Heart right ventricle (tissue), 16 donors: Measurements from ENCODE around the gene MAD1L1. TPM values are rescaled to one million over a fixed set of nuclear protein-coding genes. Genes with fewer than 3 reads are reported as not detected.

ENCODE experiments used
- ATAC-seq, 8 donors: fragments of 200-7000 bp; cut with Tn5 transposase; one replicate each; pipeline ENCODE4 v1.9.1; 2020; ENCODE audit warnings: mild to moderate bottlenecking in 8 of 8, moderate library complexity in 8 of 8, moderate number of reproducible peaks in 1 of 8
- DNase-seq, 2 donors: peaks; one replicate each; pipeline ENCODE4 v3.0.0-alpha.2; 2020
- H3K27ac ChIP-seq, 10 donors: fragments of 200-600 bp; sonication (generic) in 2 of 10; one replicate each; pipeline versions ENCODE4 v1.5.0 to v1.8.0; 2020 to 2022; ENCODE audit warnings: mild to moderate bottlenecking in 3 of 10
- H3K27me3 ChIP-seq, 7 donors: fragments of 200-600 bp; one replicate each; pipeline ENCODE4 v1.8.0; 2021 to 2022; ENCODE audit warnings: mild to moderate bottlenecking in 2 of 7
- H3K36me3 ChIP-seq, 9 donors: fragments of 200-600 bp; sonication (generic) in 1 of 9; one replicate each; pipeline versions ENCODE4 v1.5.0 to v1.8.0; 2020 to 2022; ENCODE audit warnings: mild to moderate bottlenecking in 2 of 9
- H3K4me1 ChIP-seq, 9 donors: fragments of 200-600 bp; sonication (generic) in 1 of 9; one replicate each; pipeline versions ENCODE4 v1.5.0 to v1.8.0; 2020 to 2022; ENCODE audit warnings: mild to moderate bottlenecking in 4 of 9
- H3K4me3 ChIP-seq, 10 donors: fragments of 200-600 bp; sonication (generic) in 2 of 10; one replicate each; pipeline versions ENCODE4 v1.5.0 to v1.8.0; 2020 to 2022; ENCODE audit warnings: mild to moderate bottlenecking in 7 of 10, moderate library complexity in 2 of 10
- H3K9me3 ChIP-seq, 11 donors: fragments of 200-600 bp in 10 of 11; sonication (generic) in 2 of 11; one replicate each; pipeline versions ENCODE4 v1.5.0 to v1.8.0; 2013 to 2022; ENCODE audit warnings: mild to moderate bottlenecking in 2 of 11, control low read depth in 1 of 11, moderate library complexity in 1 of 11
- CTCF ChIP-seq, 9 donors: fragments of 200-600 bp; sonication (generic) in 2 of 9; IDR thresholded peaks; one replicate each; pipeline versions ENCODE4 v1.5.0 to v1.8.0; 2021 to 2022; ENCODE audit warnings: antibody characterized with exemption in 9 of 9, mild to moderate bottlenecking in 5 of 9, moderate library complexity in 1 of 9
- WGBS, 2 donors: extraction: QIAGEN DNeasy Blood & Tissue Kit; methylation state at CpG; one replicate each; pipeline ENCODE4 v1.1.7; 2013; ENCODE audit warnings: inconsistent platforms in 1 of 2; 5-methylcytosine and 5-hydroxymethylcytosine counted together
- intact Hi-C, 10 donors: fragments of 100-400 bp; cut with DNase I; formaldehyde crosslinking; loops; one replicate each; pipeline versions ENCODE4 v1.11.1 to v1.14.2; 2022
- polyA plus RNA-seq, 2 donors: library from polyadenylated mRNA; stranded (reverse); fragments of 200-250 nt; gene quantifications; one replicate each; pipeline ENCODE4 v1.2.3, GENCODE V29; 2013
- total RNA-seq, 10 donors: library from RNA; stranded (reverse); fragmentation: NEBNext Ultra II Directional in 3 of 10; extraction: Animal tissue kit (Norgen Biotek cat#: 25700) in 3 of 10; gene quantifications; one replicate each; pipeline versions ENCODE4 v1.2.1 to v1.2.4, GENCODE V29; 2021 to 2023
- donor health status: Arrhythmogenic right ventricular cardiomyopathy.
- donor health status: ischemic (EF 13 %, LVEDD 7.1; RV severe dilation, severe dysfunction).
- donor health status: healthy with polysubstance abuse.
- donor health status: DM: no; HTN: yes; CAD: no.
- donor health status: DM: no; HTN: no; CAD: no.
- donor health status: ischemic (EF 25% LVEDD 6.9; RV normal size, moderate dysfunction).
- donor health status: ischemic (EF 25% LVEDD 5.7; RV mildly dilated, moderate dysfunction).
- donor health status: healthy.
- donor health status: DM: yes; HTN: yes; CAD: no.
- donor health status: Ischemic cardiomyopathy.
- donor health status: ischemic (EF 35%, LVEDD 5.7; RV mildly dilated, moderate dysfunction).
- donor health status: nonischemic (EF 11% LVEDD 7.7; RV severe dilation, severe dysfunction).
- donor health status: DM: yes; HTN: yes; CAD: no.
- donor health status: PGD.
- donor health status: ischemic (EF 29% LVEDD 5.4; RV normal size, mild dysfunction).
- donor health status: nonischemic (EF 23%, LVEDD 6.1; RV moderate dilation, normal function).

MAD1L1 gene
- total and polyA plus RNA-seq, 12 donors: 13.8 to 46.8 (median 20.2) TPM

- 69% methylated on average over 22 of the region's 22 CpGs for WGBS, 2 donors
- H3K9me3 ChIP-seq: no peaks in the 10 kb centered on the region
- ATAC-seq: no peak
- peaks cover 0 to 55% (median 23%) of the 10 kb centered on the region in 9 donors for H3K4me1 ChIP-seq
- DNase-seq: peak in 1 of 2 donors; percentile 44
- no peak for TF ChIP-seq CTCF (IDR thresholded peaks at IDR 0.05)
- intact Hi-C loops: loop anchor here in 7 of 10 donors (5.0 to 10.0 kb wide), 3 partner anchors 69 to 106 kb away; partner anchors contain the start of genes EIF3B (in 3 of the 7) and SNX8 (in 1 of the 7)
- peaks cover 0 to 4% (median 0%) of the 10 kb centered on the region in 9 donors for H3K36me3 ChIP-seq
- H3K27me3 ChIP-seq: no peaks in the 10 kb centered on the region
- H3K27ac ChIP-seq: no peak overlapping the region
- no peak overlapping the region for H3K4me3 ChIP-seq
These were observed 13.3 kb upstream of the MAD1L1 start for GRCh38 chr7:2245883-2246675.

GRCh38 chr7:2244404-2244995 is 11.8 kb upstream of the MAD1L1 start:
- peaks cover 0 to 57% (median 32%) of the 10 kb centered on the region in 9 donors for H3K4me1 ChIP-seq
- H3K9me3 ChIP-seq: no peaks in the 10 kb centered on the region
- no peak for TF ChIP-seq CTCF (IDR thresholded peaks at IDR 0.05)
- H3K36me3 ChIP-seq: peaks cover 0 to 6% (median 0%) of the 10 kb centered on the region in 9 donors
- no peak overlapping the region for H3K27ac ChIP-seq
- H3K27me3 ChIP-seq: no peaks in the 10 kb centered on the region
- DNase-seq (no peak), ATAC-seq (no peak)
- WGBS, 2 donors: 89 to 92% methylated on average over 25 of the region's 25 CpGs
- intact Hi-C loops: loop anchor here in 1 of 10 donors (10.0 kb wide), 1 partner anchor 70 kb away; the partner anchor contains the start of gene SNX8
- H3K4me3 ChIP-seq: no peak overlapping the region

GRCh38 chr7:2243458-2243857 is 10.7 kb upstream of the MAD1L1 start:
- no peak for ATAC-seq
- DNase-seq: no peak

More at GRCh38 chr7:2243458-2243857, 10.7 kb upstream of the MAD1L1 start:
- 82 to 90% methylated on average over 12 of the region's 12 CpGs for WGBS, 2 donors
- peaks cover 0 to 46% (median 21%) of the 10 kb centered on the region in 9 donors for H3K4me1 ChIP-seq
- H3K27me3 ChIP-seq: no peaks in the 10 kb centered on the region
- H3K36me3 ChIP-seq: peaks cover 0 to 16% (median 2%) of the 10 kb centered on the region in 9 donors
- TF ChIP-seq CTCF (IDR thresholded peaks at IDR 0.05): no peak
- no peaks in the 10 kb centered on the region for H3K9me3 ChIP-seq
- intact Hi-C loops: loop anchor here in 1 of 10 donors (10.0 kb wide), 1 partner anchor 71 kb away; the partner anchor contains the start of gene SNX8
- no peak overlapping the region for H3K27ac ChIP-seq
- no peak overlapping the region for H3K4me3 ChIP-seq
